HEK293 (cell line): ENCODE data around the gene PGM1.

Experiments
- CTCF ChIA-PET: fragments of 350-600 bp; formaldehyde crosslinking; extraction: SDS; loops from one replicate; lab custom pipeline; 2021; ENCODE audit warnings: antibody characterized with exemption; lab: Yijun Ruan, JAX
- POLR2A ChIA-PET: fragments of 300-600 bp; formaldehyde crosslinking; extraction: SDS; loops from one replicate; lab custom pipeline; 2020; ENCODE audit warnings: antibody characterized with exemption, inconsistent platforms; lab: Yijun Ruan, JAX
- H3K27ac ChIP-seq: fragments of 200-500 bp; sonication (Bioruptor generic); 2 replicates; pipeline ENCODE4 v1.5.1; 2014; ENCODE audit warnings: low read depth, low read length, control low read depth, inconsistent platforms; ENCODE audit errors: extremely low read depth
- H3K36me3 ChIP-seq, 2 experiments: fragments of 200-500 bp in 1 of 2; sonication (Bioruptor generic) in 1 of 2; 1 replicate in 1 of 2; 2 replicates in 1 of 2; pipeline ENCODE4 v1.5.1; 2014 to 2017; ENCODE audit warnings: inconsistent platforms in 2 of 2, low read length in 2 of 2; ENCODE audit not compliant: control insufficient read depth in 2 of 2, insufficient read depth in 1 of 2
- H3K4me1 ChIP-seq: fragments of 200-500 bp; sonication (Bioruptor generic); 2 replicates; pipeline ENCODE4 v1.5.1; 2014; ENCODE audit warnings: mild to moderate bottlenecking, low read length, inconsistent platforms; ENCODE audit not compliant: control insufficient read depth, insufficient read depth
- H3K4me3 ChIP-seq: 2 replicates; pipeline ENCODE4 v1.5.1; 2011; ENCODE audit warnings: low read depth, mild to moderate bottlenecking, control low read depth, low read length, moderate library complexity
- H3K9me3 ChIP-seq: fragments of 200-500 bp; sonication (Bioruptor generic); 2 replicates; pipeline ENCODE4 v1.5.1; 2014; ENCODE audit warnings: low read depth, low read length, inconsistent platforms; ENCODE audit not compliant: control insufficient read depth, insufficient read depth
- KLF10 ChIP-seq: fragments of 450-650 bp; IDR thresholded peaks from 2 replicates; pipeline ENCODE4 v1.5.1; 2018; ENCODE audit warnings: missing biosample characterization, mild to moderate bottlenecking, missing genetic modification characterization
- KLF7 ChIP-seq: fragments of 450-650 bp; formaldehyde crosslinking; IDR thresholded peaks from 2 replicates; pipeline ENCODE4 v1.5.1; 2016; ENCODE audit warnings: missing biosample characterization, missing genetic modification characterization, borderline replicate concordance
- MYNN ChIP-seq: fragments of 450-650 bp; formaldehyde crosslinking; IDR thresholded peaks from 2 replicates; pipeline ENCODE4 v1.5.1; 2016; ENCODE audit warnings: missing biosample characterization, missing genetic modification characterization, borderline replicate concordance
- PRDM2 ChIP-seq: fragments of 450-650 bp; formaldehyde crosslinking; IDR thresholded peaks from 2 replicates; pipeline ENCODE4 v1.5.1; 2016; ENCODE audit warnings: missing biosample characterization, missing genetic modification characterization, borderline replicate concordance
- RBAK ChIP-seq: fragments of 450-650 bp; formaldehyde crosslinking; IDR thresholded peaks from 2 replicates; pipeline ENCODE4 v1.5.1; 2016; ENCODE audit warnings: missing biosample characterization, missing genetic modification characterization
- WT1 ChIP-seq: fragments of 450-650 bp; formaldehyde crosslinking; IDR thresholded peaks from 2 replicates; pipeline ENCODE4 v1.5.1; 2016; ENCODE audit warnings: missing biosample characterization, missing genetic modification characterization
- ZBTB48 ChIP-seq: fragments of 450-650 bp; formaldehyde crosslinking; IDR thresholded peaks from 2 replicates; pipeline ENCODE4 v1.5.1; 2016; ENCODE audit warnings: missing biosample characterization, missing genetic modification characterization
- ZFHX2 ChIP-seq: fragments of 450-650 bp; formaldehyde crosslinking; conservative IDR thresholded peaks from 2 replicates; pipeline ENCODE4 v1.5.1; 2016; ENCODE audit warnings: missing biosample characterization, missing genetic modification characterization
- ZFP3 ChIP-seq: fragments of 450-650 bp; formaldehyde crosslinking; IDR thresholded peaks from 2 replicates; pipeline ENCODE4 v1.5.1; 2016; ENCODE audit warnings: low read depth, missing biosample characterization, missing genetic modification characterization
- ZNF132 ChIP-seq: fragments of 450-650 bp; formaldehyde crosslinking; IDR thresholded peaks from 2 replicates; pipeline ENCODE4 v1.5.1; 2017; ENCODE audit warnings: missing biosample characterization, missing genetic modification characterization, borderline replicate concordance
- ZNF138 ChIP-seq: fragments of 450-650 bp; formaldehyde crosslinking; IDR thresholded peaks from 2 replicates; pipeline ENCODE4 v1.5.1; 2016; ENCODE audit warnings: missing biosample characterization, missing genetic modification characterization, borderline replicate concordance
- ZNF292 ChIP-seq: fragments of 450-650 bp; formaldehyde crosslinking; IDR thresholded peaks from 2 replicates; pipeline ENCODE4 v1.5.1; 2016; ENCODE audit warnings: low read depth, missing biosample characterization, missing genetic modification characterization, borderline replicate concordance
- ZNF302 ChIP-seq: fragments of 450-650 bp; formaldehyde crosslinking; IDR thresholded peaks from 2 replicates; pipeline ENCODE4 v1.5.1; 2016; ENCODE audit warnings: missing biosample characterization, missing genetic modification characterization, low read depth
- ZNF324 ChIP-seq: fragments of 450-650 bp; formaldehyde crosslinking; IDR thresholded peaks from 2 replicates; pipeline ENCODE4 v1.5.1; 2016; ENCODE audit warnings: missing biosample characterization, missing genetic modification characterization
- ZNF354C ChIP-seq: fragments of 450-650 bp; formaldehyde crosslinking; IDR thresholded peaks from 2 replicates; pipeline ENCODE4 v1.5.1; 2016; ENCODE audit warnings: missing biosample characterization, missing genetic modification characterization, low read depth, borderline replicate concordance
- ZNF510 ChIP-seq: fragments of 450-650 bp; formaldehyde crosslinking; IDR thresholded peaks from 2 replicates; pipeline ENCODE4 v1.5.1; 2018; ENCODE audit warnings: mild to moderate bottlenecking, missing genetic modification characterization, missing biosample characterization; ENCODE audit not compliant: insufficient replicate concordance
- ZNF518A ChIP-seq: fragments of 450-650 bp; formaldehyde crosslinking; conservative IDR thresholded peaks from 2 replicates; pipeline ENCODE4 v1.5.1; 2016; ENCODE audit warnings: low read depth, missing biosample characterization, missing genetic modification characterization
- ZNF549 ChIP-seq: fragments of 450-650 bp; IDR thresholded peaks from 2 replicates; pipeline ENCODE4 v1.5.1; 2018; ENCODE audit warnings: missing biosample characterization, missing genetic modification characterization, mild to moderate bottlenecking, inconsistent platforms, moderate library complexity
- ZNF558 ChIP-seq: fragments of 450-650 bp; formaldehyde crosslinking; IDR thresholded peaks from 2 replicates; pipeline ENCODE4 v1.5.1; 2016; ENCODE audit warnings: missing biosample characterization, missing genetic modification characterization
- ZNF561 ChIP-seq: fragments of 450-650 bp; IDR thresholded peaks from 2 replicates; pipeline ENCODE4 v1.5.1; 2018; ENCODE audit warnings: missing biosample characterization, missing genetic modification characterization, borderline replicate concordance
- ZNF596 ChIP-seq: fragments of 450-650 bp; IDR thresholded peaks from 2 replicates; pipeline ENCODE4 v1.5.0; 2018; ENCODE audit warnings: missing biosample characterization, mild to moderate bottlenecking, missing genetic modification characterization, moderate library complexity
- ZNF768 ChIP-seq: fragments of 450-650 bp; formaldehyde crosslinking; IDR thresholded peaks from 2 replicates; pipeline ENCODE4 v1.5.1; 2018; ENCODE audit warnings: missing biosample characterization, mild to moderate bottlenecking, missing genetic modification characterization
- ZNF792 ChIP-seq: fragments of 450-650 bp; formaldehyde crosslinking; IDR thresholded peaks from 2 replicates; pipeline ENCODE4 v1.5.1; 2016; ENCODE audit warnings: missing biosample characterization, missing genetic modification characterization
- ZSCAN16 ChIP-seq: fragments of 450-650 bp; formaldehyde crosslinking; IDR thresholded peaks from 2 replicates; pipeline ENCODE4 v1.5.1; 2016; ENCODE audit warnings: missing biosample characterization, missing genetic modification characterization

PGM1 gene

GRCh38 chr1:63618011-63618410 is 24.8 kb downstream of the PGM1 start (continued):
- TF ChIP-seq ZNF518A (tag by site-specific recombination) (no peak), ZNF561 (tag by site-specific recombination) (no peak), ZNF138 (no peak), ZFHX2 (no peak), ZNF132 (tag by site-specific recombination) (no peak), PRDM2 (tag by site-specific recombination) (no peak), ZNF324 (no peak), ZNF768 (tag by site-specific recombination) (no peak)

- H3K9me3 ChIP-seq: no peaks in the 10 kb centered on the region
- H3K4me3 ChIP-seq: no peak overlapping the region
- no peaks in the 10 kb centered on the region for H3K36me3 ChIP-seq
- no peak for TF ChIP-seq ZNF354C (tag by site-specific recombination)
- no peak for TF ChIP-seq ZNF302
- no peak for TF ChIP-seq KLF10 (tag by site-specific recombination)
- TF ChIP-seq ZNF132 (tag by site-specific recombination): no peak
- H3K4me1 ChIP-seq: no peaks in the 10 kb centered on the region
- H3K27ac ChIP-seq: no peak overlapping the region
- CTCF ChIA-PET: interaction anchor here (0.7 to 3.0 kb wide), 3 partner anchors 518 to 628 kb away, joined by 3 to 6 read pairs (median 4); no protein-coding TSS in a partner anchor
- POLR2A ChIA-PET: no interaction called here
Measured at GRCh38 chr1:63619558-63619957, 26.3 kb downstream of the PGM1 start.

- ChIA-PET POLR2A (no interaction called here), CTCF (interaction anchor here (0.9 to 3.0 kb wide), 2 partner anchors 72 to 622 kb away, joined by 3 to 6 read pairs; no protein-coding TSS in a partner anchor)
- no peaks in the 10 kb centered on the region for H3K36me3 ChIP-seq
- no peak overlapping the region for H3K4me3 ChIP-seq
- no peaks in the 10 kb centered on the region for H3K9me3 ChIP-seq
- no peak overlapping the region for H3K27ac ChIP-seq
- no peaks in the 10 kb centered on the region for H3K4me1 ChIP-seq
- TF ChIP-seq ZSCAN16 (tag by site-specific recombination) (no peak), MYNN (tag by site-specific recombination) (no peak), ZNF558 (tag by site-specific recombination) (no peak), ZFP3 (tag by site-specific recombination) (no peak), ZNF510 (tag by site-specific recombination) (no peak), ZNF596 (no peak), ZBTB48 (tag by site-specific recombination) (no peak), RBAK (tag by site-specific recombination) (no peak), KLF7 (tag by site-specific recombination) (no peak), ZNF292 (tag by site-specific recombination) (no peak), ZNF549 (tag by site-specific recombination) (no peak), WT1 (no peak), ZNF792 (no peak)
Measured at GRCh38 chr1:63620671-63621070, 27.5 kb downstream of the PGM1 start.
